ENCODE data around the gene LARP1. TPM values are rescaled to one million over a fixed set of nuclear protein-coding genes. Genes with fewer than 3 reads are reported as not detected.

The LARP1 gene
- total RNA-seq, 1 donor from 2014 or later: 147 TPM

- ATAC-seq: no peak
- intact Hi-C loops (cut with DNase I): no loop called here
- DNase-seq (ENCODE audit: missing footprints): no peak
These were observed 104.9 kb downstream of the LARP1 start for GRCh38 chr5:154860123-154860522.

GRCh38 chr5:154860765-154861164 is 105.6 kb downstream of the LARP1 start:
- intact Hi-C loops (cut with DNase I): no loop called here
- DNase-seq (ENCODE audit: missing footprints) (no peak), ATAC-seq (no peak)

- DNase-seq (ENCODE audit: missing footprints) (no peak), ATAC-seq (no peak)
- intact Hi-C loops (cut with DNase I): no loop called here
These were observed 106.8 kb downstream of the LARP1 start for GRCh38 chr5:154861946-154862345.

GRCh38 chr5:154862766-154863165 is 107.6 kb downstream of the LARP1 start:
- DNase-seq (ENCODE audit: missing footprints) (no peak), ATAC-seq (no peak)
- intact Hi-C loops (cut with DNase I): no loop called here

- intact Hi-C loops (cut with DNase I): no loop called here
- DNase-seq (ENCODE audit: missing footprints): no peak
- no peak for ATAC-seq
These were observed 108.3 kb downstream of the LARP1 start for GRCh38 chr5:154863291-154864080.

GRCh38 chr5:154865466-154866184 is 110.4 kb downstream of the LARP1 start:
- no peak for DNase-seq (ENCODE audit: missing footprints)
- intact Hi-C loops (cut with DNase I): no loop called here

GRCh38 chr5:154866841-154867240 is 111.7 kb downstream of the LARP1 start:
- ATAC-seq (no peak), DNase-seq (ENCODE audit: missing footprints) (no peak)
- intact Hi-C loops (cut with DNase I): no loop called here

More at GRCh38 chr5:154865466-154866184, 110.4 kb downstream of the LARP1 start:
- ATAC-seq: no peak

Small RNA genes within 50 kb of the gene (microRNA-seq; reads per million reads assigned to microRNA genes)
- not detected for gene MIR378H

Other genes starting within 250 kb of the LARP1 start
- gene FAXDC2, start 95.2 kb downstream of the LARP1 start, total RNA-seq: 27.6 TPM
- gene CNOT8, start 103.2 kb downstream of the LARP1 start, total RNA-seq: 26.3 TPM
- 13.0 TPM for gene GEMIN5, start 182.8 kb downstream of the LARP1 start, total RNA-seq
- gene MRPL22, start 185.7 kb downstream of the LARP1 start, total RNA-seq: 74.7 TPM